ENCODE data around the gene NIM1K.
"Not testable (repeated sequence)": the region's sequence is repeated elsewhere in the genome, so short reads cannot be mapped to it uniquely, and the experiment has no call there.

The NIM1K gene

GRCh38 chr5:43191740-43192557 lies at the start of gene NIM1K:
TSS of gene NIM1K (plus strand) at chr5:43192225. CDS start at chr5:43245776, 53,551 bp downstream.
- DNase-seq = no peak

- no peak for DNase-seq
These were observed 47.0 kb upstream of the NIM1K start for GRCh38 chr5:43145071-43145470.

GRCh38 chr5:43146958-43147357 lies 45.1 kb upstream of the NIM1K start:
- no peak for DNase-seq

- DNase-seq = no peak
These were observed 43.6 kb upstream of the NIM1K start for GRCh38 chr5:43148417-43148816.

- DNase-seq = no peak
These were observed 42.8 kb upstream of the NIM1K start for GRCh38 chr5:43149231-43149630.

- DNase-seq = no peak
These were observed 42.0 kb upstream of the NIM1K start for GRCh38 chr5:43150075-43150474.

- no peak for DNase-seq
These were observed 41.3 kb upstream of the NIM1K start for GRCh38 chr5:43150748-43151147.

- DNase-seq = no peak
These were observed 39.1 kb upstream of the NIM1K start for GRCh38 chr5:43152946-43153345.

GRCh38 chr5:43154469-43154868 lies 37.6 kb upstream of the NIM1K start:
- DNase-seq = no peak

- no peak for DNase-seq
These were observed 36.5 kb upstream of the NIM1K start for GRCh38 chr5:43155394-43156096.

GRCh38 chr5:43156388-43156787 lies 35.6 kb upstream of the NIM1K start:
- DNase-seq = no peak

GRCh38 chr5:43157068-43157467 lies 35.0 kb upstream of the NIM1K start:
- peak; percentile 55 for DNase-seq

GRCh38 chr5:43161244-43161643 lies 30.8 kb upstream of the NIM1K start:
- no peak for DNase-seq

GRCh38 chr5:43164801-43165200 lies 27.2 kb upstream of the NIM1K start:
- DNase-seq = not testable (repeated sequence)

GRCh38 chr5:43165323-43165722 lies 26.7 kb upstream of the NIM1K start:
- no peak for DNase-seq

GRCh38 chr5:43168175-43168574 lies 23.9 kb upstream of the NIM1K start:
- no peak for DNase-seq

GRCh38 chr5:43171451-43171850 lies 20.6 kb upstream of the NIM1K start:
- no peak for DNase-seq

- no peak for DNase-seq
These were observed 20.1 kb upstream of the NIM1K start for GRCh38 chr5:43171926-43172325.

GRCh38 chr5:43172779-43173178 lies 19.2 kb upstream of the NIM1K start:
- DNase-seq = no peak

GRCh38 chr5:43174586-43174985 lies 17.4 kb upstream of the NIM1K start:
- no peak for DNase-seq

- DNase-seq = no peak
These were observed 12.2 kb upstream of the NIM1K start for GRCh38 chr5:43179836-43180235.

GRCh38 chr5:43182421-43182820 lies 9.6 kb upstream of the NIM1K start:
- no peak for DNase-seq

GRCh38 chr5:43183101-43183500 lies 8.9 kb upstream of the NIM1K start:
- DNase-seq = not testable (repeated sequence)
